UCSD-AML1 (cell line): ENCODE data around the gene CERS6.

ENCODE experiments used
- DNase-seq: peaks from one replicate; lab custom pipeline; 2025; ENCODE audit not compliant: unreplicated experiment; lab: John Stamatoyannopoulos, UW

The CERS6 gene

DNA sequence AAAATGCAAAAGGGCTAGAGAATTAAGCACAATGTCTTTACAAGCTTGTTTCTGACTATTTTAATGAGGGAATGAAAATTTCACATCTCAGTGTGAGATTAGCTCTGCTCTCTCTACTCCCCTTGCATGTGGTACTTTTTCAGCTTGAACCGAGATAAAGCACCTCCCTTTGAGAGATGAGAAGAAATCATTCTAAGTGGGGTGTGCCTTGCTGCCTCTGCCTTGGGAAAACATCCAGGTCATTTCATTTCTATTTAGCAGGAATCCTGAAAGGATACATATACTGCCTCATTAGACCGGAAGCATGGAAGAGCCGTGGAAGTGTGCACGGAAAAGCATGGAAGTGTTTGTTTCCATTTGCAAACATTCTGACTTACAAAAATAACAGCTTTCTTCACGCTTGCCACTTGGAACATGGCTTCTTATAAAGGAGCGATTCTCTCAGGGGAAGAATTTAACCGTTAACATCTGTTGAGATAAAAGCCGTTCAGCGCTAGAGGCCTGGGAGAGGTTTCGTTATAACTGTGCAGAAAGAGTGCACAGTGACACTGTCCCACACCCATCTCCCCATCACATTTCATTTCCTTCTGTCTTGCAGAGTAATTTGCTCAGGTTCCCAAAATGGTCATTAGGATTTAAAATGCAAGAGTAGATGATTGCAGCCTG, 363.1 kb downstream of the CERS6 start:
- DNase-seq, result no peak

DNA sequence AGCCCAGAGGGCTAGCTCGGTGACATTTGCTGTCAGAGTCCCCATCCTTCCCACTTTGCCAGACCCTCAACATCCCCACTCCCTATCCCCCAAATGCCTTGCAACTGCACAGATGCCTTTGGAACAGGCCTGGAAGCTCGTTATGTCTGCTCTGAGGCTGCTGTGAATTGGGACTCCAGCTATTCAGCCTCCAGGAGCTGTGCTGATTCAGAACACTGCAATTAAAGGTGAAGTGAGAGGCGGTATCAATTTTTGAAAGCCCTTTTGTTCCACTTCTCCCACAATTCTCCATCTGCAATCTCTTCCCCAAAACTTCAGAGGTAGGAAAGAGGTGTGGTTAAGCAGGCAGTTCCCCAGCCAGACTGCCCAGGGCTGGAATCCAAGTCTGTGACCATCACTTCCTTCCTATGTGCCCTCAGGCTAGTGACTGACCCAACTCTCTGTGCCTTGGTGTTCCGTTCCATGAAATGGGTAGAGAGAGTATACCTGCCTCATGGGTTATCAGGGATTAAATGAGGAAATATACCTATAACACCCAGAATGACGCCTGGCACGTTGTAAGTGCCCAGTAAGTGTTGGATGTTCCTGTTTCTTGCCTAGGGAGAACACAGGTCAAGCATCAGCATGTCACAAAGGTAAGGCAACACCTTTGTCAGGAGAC, 363.9 kb downstream of the CERS6 start:
- DNase-seq, result no peak

DNA sequence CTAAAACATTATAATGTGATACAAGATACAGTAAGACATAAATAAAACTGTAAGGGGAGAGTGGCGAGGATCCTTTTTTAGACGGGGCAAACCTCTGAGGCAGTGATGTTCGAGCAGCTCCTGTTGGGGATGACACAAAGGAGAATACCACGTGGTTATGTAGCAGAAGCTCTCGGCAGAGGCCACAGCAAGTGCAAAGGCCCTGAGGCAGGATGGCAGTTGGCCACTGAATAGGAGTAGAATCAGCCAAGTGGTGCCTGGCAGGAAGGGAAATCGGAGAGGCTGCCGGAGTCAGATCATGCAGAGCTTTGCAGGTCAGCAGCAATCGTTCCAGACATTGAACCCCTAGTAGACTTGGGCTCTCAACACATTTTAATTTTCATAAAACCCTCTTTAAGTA, 365.5 kb downstream of the CERS6 start:
- no peak for DNase-seq

GRCh38 chr2:168821992-168822391, 365.9 kb downstream of the CERS6 start:
- no peak for DNase-seq
